Skeletal muscle cell (primary cell): ENCODE results near the gene KCNQ5.
A peak's percentile ranks its signal among the peaks of the same experiment; 100 is the strongest.

ENCODE experiments used
- DNase-seq: peaks from one replicate; pipeline ENCODE4 v3.0.0-alpha.2; 2010; ENCODE audit warnings: low read depth
- H3K4me3 ChIP-seq: 2 replicates; pipeline ENCODE4 v1.5.1; 2011; ENCODE audit warnings: low read depth, mild to moderate bottlenecking, control low read depth, low read length, moderate library complexity

The KCNQ5 gene

GRCh38 chr6:72636786-72637185 lies 14.9 kb downstream of the KCNQ5 start:
- no peak for DNase-seq
- no peak overlapping the region for H3K4me3 ChIP-seq

GRCh38 chr6:72639920-72640614 lies 18.2 kb downstream of the KCNQ5 start:
- no peak for DNase-seq
- H3K4me3 ChIP-seq, result no peak overlapping the region

GRCh38 chr6:72640615-72640930 lies 18.7 kb downstream of the KCNQ5 start:
- H3K4me3 ChIP-seq, result no peak overlapping the region
- no peak for DNase-seq

- no peak for DNase-seq
- H3K4me3 ChIP-seq, result no peak overlapping the region
Observed at GRCh38 chr6:72642435-72642834, 20.6 kb downstream of the KCNQ5 start.

GRCh38 chr6:72643214-72643613 lies 21.4 kb downstream of the KCNQ5 start:
- no peak for DNase-seq
- H3K4me3 ChIP-seq, result no peak overlapping the region

- DNase-seq, result no peak
- H3K4me3 ChIP-seq, result no peak overlapping the region
Observed at GRCh38 chr6:72646604-72647485, 25.0 kb downstream of the KCNQ5 start.

GRCh38 chr6:72647489-72647888 lies 25.6 kb downstream of the KCNQ5 start:
- no peak overlapping the region for H3K4me3 ChIP-seq
- DNase-seq, result no peak

GRCh38 chr6:72649032-72649984 lies 27.4 kb downstream of the KCNQ5 start:
- no peak overlapping the region for H3K4me3 ChIP-seq
- DNase-seq, result peak; percentile 45

- H3K4me3 ChIP-seq, result no peak overlapping the region
- no peak for DNase-seq
Observed at GRCh38 chr6:72650081-72650745, 28.3 kb downstream of the KCNQ5 start.

GRCh38 chr6:72651174-72651573 lies 29.3 kb downstream of the KCNQ5 start:
- DNase-seq, result no peak
- no peak overlapping the region for H3K4me3 ChIP-seq

- DNase-seq, result no peak
- H3K4me3 ChIP-seq, result no peak overlapping the region
Observed at GRCh38 chr6:72651967-72652956, 30.4 kb downstream of the KCNQ5 start.

- no peak overlapping the region for H3K4me3 ChIP-seq
- DNase-seq, result no peak
Observed at GRCh38 chr6:72653026-72653425, 31.2 kb downstream of the KCNQ5 start.

GRCh38 chr6:72654071-72654621 lies 32.3 kb downstream of the KCNQ5 start:
- no peak for DNase-seq
- no peak overlapping the region for H3K4me3 ChIP-seq

GRCh38 chr6:72657407-72658197 lies 35.7 kb downstream of the KCNQ5 start:
- no peak overlapping the region for H3K4me3 ChIP-seq
- no peak for DNase-seq

- DNase-seq, result no peak
- H3K4me3 ChIP-seq, result no peak overlapping the region
Observed at GRCh38 chr6:72659754-72660153, 37.9 kb downstream of the KCNQ5 start.

- DNase-seq, result no peak
- H3K4me3 ChIP-seq, result no peak overlapping the region
Observed at GRCh38 chr6:72661411-72661810, 39.5 kb downstream of the KCNQ5 start.

GRCh38 chr6:72665599-72665998 lies 43.7 kb downstream of the KCNQ5 start:
- H3K4me3 ChIP-seq, result no peak overlapping the region
- DNase-seq, result no peak
